ENCODE measurements around the gene ATOX1. TPM values are rescaled to one million over a fixed set of nuclear protein-coding genes. Genes with fewer than 3 reads are reported as not detected.

Gene ATOX1
- polyA plus RNA-seq, 1 of the 3 experiments (the other 2 are of a cell fraction) = 497 TPM

DNA sequence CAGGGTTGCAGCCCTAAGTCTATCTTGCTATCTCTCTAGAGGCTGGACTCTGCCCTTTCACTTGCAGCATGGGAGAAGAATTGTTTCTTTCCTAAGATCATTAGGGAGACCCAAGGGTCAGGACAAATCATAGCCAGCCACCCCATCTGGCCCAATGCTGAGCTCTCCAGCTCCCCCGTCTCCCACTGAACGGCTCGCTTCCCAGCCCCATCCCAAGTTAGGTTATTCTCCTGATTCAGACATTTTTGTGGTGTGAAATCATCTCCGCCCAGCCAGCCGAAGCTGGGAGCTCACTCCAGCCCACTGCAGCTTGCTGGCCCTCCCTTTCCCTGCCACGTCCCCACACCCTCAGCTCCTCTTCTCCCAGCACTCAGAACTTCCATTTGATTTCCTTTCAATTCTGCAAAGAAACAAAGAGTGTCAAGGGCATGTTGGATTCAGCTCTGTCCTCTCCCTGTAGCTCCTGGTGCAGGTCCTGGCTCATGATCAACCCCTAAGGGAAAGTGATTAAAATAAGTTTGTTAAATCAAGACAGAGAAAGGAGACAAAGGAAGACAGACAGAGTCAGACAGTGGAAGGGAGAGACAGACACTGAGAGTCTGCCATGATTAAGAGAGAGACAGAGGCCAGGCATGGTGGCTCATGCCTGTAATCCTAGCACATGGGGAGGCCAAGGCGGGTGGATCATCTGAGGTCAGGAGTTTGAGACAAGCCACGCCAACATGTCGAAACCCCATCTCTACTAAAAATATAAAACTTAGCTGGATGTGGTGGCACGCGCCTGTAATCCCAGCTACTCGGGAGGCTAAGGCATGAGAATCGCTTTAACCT, 59.1 kb downstream of the ATOX1 start:
- Histone ChIP-seq H3K9ac (peak overlapping the region; percentile 93), H3K4me2 (peak overlapping the region; percentile 50), H3K4me3 (ENCODE audit: low read depth in 2 of 2, low read length in 1 of 2) (no peak overlapping the region), H3K36me3 (replicated peaks in 1 of 2; ENCODE audit: control insufficient read depth in 1 of 2, insufficient read depth in 2 of 2, low read length in 1 of 2) (no peaks in the 10 kb centered on the region), H3K27ac (ENCODE audit: low read depth in 2 of 2, low read length in 1 of 2) (peak overlapping the region; percentile 83 to 100), H3K27me3 (ENCODE audit: insufficient read depth) (no peaks in the 10 kb centered on the region), H3K9me2 (no peaks in the 10 kb centered on the region), H3K4me1 (ENCODE audit: control insufficient read depth in 1 of 2, insufficient read depth in 2 of 2, low read depth in 1 of 2, low read length in 1 of 2) (peaks cover 24 to 26% of the 10 kb centered on the region in 2 experiments), H3K9me3 (no peaks in the 10 kb centered on the region), H4K20me1 (ENCODE audit: insufficient read depth) (no peaks in the 10 kb centered on the region), H3K79me2 (ENCODE audit: insufficient read depth) (no peaks in the 10 kb centered on the region), H2AFZ (ENCODE audit: low read depth) (peak overlapping the region; percentile 85), H3F3A (replicated peaks; ENCODE audit: insufficient read depth) (peaks cover 37% of the 10 kb centered on the region)
- no peak for DNase-seq
- WGBS (ENCODE audit: low lambda C conversion rate) = 44% methylated on average over 11 of the region's 13 CpGs
- ChIA-PET POLR2A (no interaction called here), CTCF (interaction anchor here (1.1 to 4.1 kb wide), 5 partner anchors 12 to 41 kb away, joined by 3 to 20 read pairs (median 4); partner anchors contain the start of gene SPARC)
- TF ChIP-seq SIN3A (IDR thresholded peaks at IDR 0.05; ENCODE audit: borderline replicate concordance, low read depth, low read length) = peak; percentile 27; the same call in 1 of the 2 replicates
- TF ChIP-seq, protein P1, sequence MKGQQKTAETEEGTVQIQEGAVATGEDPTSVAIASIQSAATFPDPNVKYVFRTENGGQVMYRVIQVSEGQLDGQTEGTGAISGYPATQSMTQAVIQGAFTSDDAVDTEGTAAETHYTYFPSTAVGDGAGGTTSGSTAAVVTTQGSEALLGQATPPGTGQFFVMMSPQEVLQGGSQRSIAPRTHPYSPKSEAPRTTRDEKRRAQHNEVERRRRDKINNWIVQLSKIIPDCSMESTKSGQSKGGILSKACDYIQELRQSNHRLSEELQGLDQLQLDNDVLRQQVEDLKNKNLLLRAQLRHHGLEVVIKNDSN (IDR thresholded peaks at IDR 0.05; ENCODE audit: borderline replicate concordance, low read depth) = no peak
- peak; percentile 89 for TF ChIP-seq FOSL2 (IDR thresholded peaks at IDR 0.05; ENCODE audit: borderline replicate concordance, low read depth)
- no peak for TF ChIP-seq GABPA (IDR thresholded peaks at IDR 0.05; ENCODE audit: low read depth)
- TF ChIP-seq REST (IDR thresholded peaks at IDR 0.05; ENCODE audit: low read depth, low read length) = no peak; the same call in 1 of the 2 replicates
- TF ChIP-seq, protein P2, sequence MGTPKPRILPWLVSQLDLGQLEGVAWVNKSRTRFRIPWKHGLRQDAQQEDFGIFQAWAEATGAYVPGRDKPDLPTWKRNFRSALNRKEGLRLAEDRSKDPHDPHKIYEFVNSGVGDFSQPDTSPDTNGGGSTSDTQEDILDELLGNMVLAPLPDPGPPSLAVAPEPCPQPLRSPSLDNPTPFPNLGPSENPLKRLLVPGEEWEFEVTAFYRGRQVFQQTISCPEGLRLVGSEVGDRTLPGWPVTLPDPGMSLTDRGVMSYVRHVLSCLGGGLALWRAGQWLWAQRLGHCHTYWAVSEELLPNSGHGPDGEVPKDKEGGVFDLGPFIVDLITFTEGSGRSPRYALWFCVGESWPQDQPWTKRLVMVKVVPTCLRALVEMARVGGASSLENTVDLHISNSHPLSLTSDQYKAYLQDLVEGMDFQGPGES (IDR thresholded peaks at IDR 0.05; ENCODE audit: low read depth, low read length) = no peak
- TF ChIP-seq, protein P3, sequence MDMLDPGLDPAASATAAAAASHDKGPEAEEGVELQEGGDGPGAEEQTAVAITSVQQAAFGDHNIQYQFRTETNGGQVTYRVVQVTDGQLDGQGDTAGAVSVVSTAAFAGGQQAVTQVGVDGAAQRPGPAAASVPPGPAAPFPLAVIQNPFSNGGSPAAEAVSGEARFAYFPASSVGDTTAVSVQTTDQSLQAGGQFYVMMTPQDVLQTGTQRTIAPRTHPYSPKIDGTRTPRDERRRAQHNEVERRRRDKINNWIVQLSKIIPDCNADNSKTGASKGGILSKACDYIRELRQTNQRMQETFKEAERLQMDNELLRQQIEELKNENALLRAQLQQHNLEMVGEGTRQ (IDR thresholded peaks at IDR 0.05; ENCODE audit: borderline replicate concordance, low read depth, low read length) = no peak
- no peak for TF ChIP-seq RAD21 (IDR thresholded peaks at IDR 0.05; ENCODE audit: low read length)
- no peak for TF ChIP-seq CHD2 (IDR thresholded peaks at IDR 0.05; ENCODE audit: low read length, partially characterized antibody)
- TF ChIP-seq NRF1 (IDR thresholded peaks at IDR 0.05; ENCODE audit: low read depth, low read length) = no peak
- no peak for TF ChIP-seq ELF1 (IDR thresholded peaks at IDR 0.05)
- peak in 1 of 2 experiments; percentile 83; a peak in 1 of 4 replicates for TF ChIP-seq EP300 (IDR thresholded peaks at IDR 0.05; ENCODE audit: borderline replicate concordance in 1 of 2, low read depth in 1 of 2, low read length in 1 of 2)
- TF ChIP-seq, protein P4, sequence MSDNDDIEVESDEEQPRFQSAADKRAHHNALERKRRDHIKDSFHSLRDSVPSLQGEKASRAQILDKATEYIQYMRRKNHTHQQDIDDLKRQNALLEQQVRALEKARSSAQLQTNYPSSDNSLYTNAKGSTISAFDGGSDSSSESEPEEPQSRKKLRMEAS (IDR thresholded peaks at IDR 0.05; ENCODE audit: low read depth) = peak; percentile 73
- TF ChIP-seq GATA2 (CRISPR knock-in tag; IDR thresholded peaks at IDR 0.05) = no peak
- no peak for TF ChIP-seq RCOR1 (IDR thresholded peaks at IDR 0.05; ENCODE audit: low read length)
- peak; percentile 33; the same call in 1 of the 2 replicates for TF ChIP-seq RXRA (IDR thresholded peaks at IDR 0.05; ENCODE audit: borderline replicate concordance, low read depth)
- TF ChIP-seq FOXM1 (IDR thresholded peaks at IDR 0.05; ENCODE audit: low read depth) = no peak
- no peak for TF ChIP-seq MXI1 (IDR thresholded peaks at IDR 0.05; ENCODE audit: low read depth, low read length)
- peak; percentile 75; the same call in 1 of the 2 replicates for TF ChIP-seq POLR2AphosphoS5 (IDR thresholded peaks at IDR 0.05; ENCODE audit: low read depth, low read length)
- no peak for TF ChIP-seq ZBTB33 (IDR thresholded peaks at IDR 0.05; ENCODE audit: borderline replicate concordance, low read depth)
- TF ChIP-seq RFX5 (IDR thresholded peaks at IDR 0.05; ENCODE audit: low read length) = no peak
- TF ChIP-seq TEAD4 (IDR thresholded peaks at IDR 0.05; ENCODE audit: borderline replicate concordance, insufficient read depth) = peak; percentile 74; the same call in 1 of the 2 replicates
- TF ChIP-seq JUND (IDR thresholded peaks at IDR 0.05) = peak; percentile 69
- TF ChIP-seq TCF12 (IDR thresholded peaks at IDR 0.05) = peak; percentile 81
- TF ChIP-seq FOXJ3 (CRISPR knock-in tag; IDR thresholded peaks at IDR 0.05) = no peak

Data from SK-N-SH (cell line).